GM18498 (cell line): ENCODE results near the gene P3H2.

Experiments
- ATAC-seq: cut with Tn5 transposase; IDR thresholded peaks from one replicate; pipeline ENCODE4 v1.9.1; 2021; ENCODE audit warnings: mild to moderate bottlenecking, moderate library complexity; ENCODE audit not compliant: unreplicated experiment

Gene P3H2

GRCh38 chr3:190127195-190127594 lies 6.5 kb upstream of the P3H2 start:
- ATAC-seq = no peak

GRCh38 chr3:190125436-190126068 lies 4.9 kb upstream of the P3H2 start:
- no peak for ATAC-seq

GRCh38 chr3:190124067-190124466 lies 3.4 kb upstream of the P3H2 start:
- ATAC-seq = no peak

GRCh38 chr3:190122198-190122771 lies 1.6 kb upstream of the P3H2 start:
- ATAC-seq = no peak

- ATAC-seq = no peak
Measured at GRCh38 chr3:190121383-190121782, 686 bp upstream of the P3H2 start.

GRCh38 chr3:190121061-190121377 lies 322 bp upstream of the P3H2 start:
- no peak for ATAC-seq

- peak; percentile 35 for ATAC-seq
Measured at GRCh38 chr3:190119461-190120268, 1.0 kb downstream of the P3H2 start.

- no peak for ATAC-seq
Measured at GRCh38 chr3:190118438-190118837, 2.3 kb downstream of the P3H2 start.

GRCh38 chr3:190117981-190118380 lies 2.7 kb downstream of the P3H2 start:
- ATAC-seq = no peak

- ATAC-seq = no peak
Measured at GRCh38 chr3:190116551-190117067, 4.1 kb downstream of the P3H2 start.

- ATAC-seq = no peak
Measured at GRCh38 chr3:190110826-190111225, 9.9 kb downstream of the P3H2 start.

GRCh38 chr3:190109441-190109840 lies 11.3 kb downstream of the P3H2 start:
- no peak for ATAC-seq

- no peak for ATAC-seq
Measured at GRCh38 chr3:190108804-190109203, 11.9 kb downstream of the P3H2 start.

GRCh38 chr3:190105876-190106275 lies 14.8 kb downstream of the P3H2 start:
- no peak for ATAC-seq

- ATAC-seq = no peak
Measured at GRCh38 chr3:190101320-190102011, 19.2 kb downstream of the P3H2 start.

- ATAC-seq = no peak
Measured at GRCh38 chr3:190099099-190099498, 21.6 kb downstream of the P3H2 start.

- no peak for ATAC-seq
Measured at GRCh38 chr3:190097617-190098016, 23.1 kb downstream of the P3H2 start.

GRCh38 chr3:190097025-190097424 lies 23.7 kb downstream of the P3H2 start:
- no peak for ATAC-seq

- ATAC-seq = peak; percentile 46
Measured at GRCh38 chr3:190096345-190096744, 24.4 kb downstream of the P3H2 start.

GRCh38 chr3:190094160-190094718 lies 26.5 kb downstream of the P3H2 start:
- ATAC-seq = no peak

GRCh38 chr3:190092250-190092649 lies 28.4 kb downstream of the P3H2 start:
- no peak for ATAC-seq
